Osteoblast (primary cell): ENCODE measurements around the gene ESYT2. TPM values are rescaled to one million over a fixed set of nuclear protein-coding genes. Genes with fewer than 3 reads are reported as not detected.

Experiments
- DNase-seq: peaks from one replicate; pipeline ENCODE4 v3.0.0; 2011; ENCODE audit warnings: low spot score, mixed read lengths; ENCODE audit not compliant: insufficient read length; ENCODE audit errors: missing footprints
- H2AFZ ChIP-seq: 2 replicates; pipeline ENCODE4 v1.6.0; 2011; ENCODE audit warnings: mild to moderate bottlenecking, low read length
- H3K27ac ChIP-seq: 2 replicates; pipeline ENCODE4 v1.5.1; 2011; ENCODE audit warnings: mild to moderate bottlenecking, low read depth, low read length, moderate library complexity
- H3K27me3 ChIP-seq: 2 replicates; pipeline ENCODE4 v1.6.0; 2012; ENCODE audit warnings: mild to moderate bottlenecking, control low read depth, inconsistent platforms, low read length, moderate library complexity; ENCODE audit not compliant: insufficient read depth
- H3K36me3 ChIP-seq: 2 replicates; pipeline ENCODE4 v1.5.1; 2011; ENCODE audit warnings: mild to moderate bottlenecking, low read length, control low read depth, moderate library complexity; ENCODE audit not compliant: insufficient read depth
- H3K4me1 ChIP-seq: 2 replicates; pipeline ENCODE4 v1.5.1; 2011; ENCODE audit warnings: mild to moderate bottlenecking, low read length, control low read depth, moderate library complexity; ENCODE audit not compliant: insufficient read depth
- H3K4me2 ChIP-seq: 2 replicates; pipeline ENCODE4 v1.6.0; 2011; ENCODE audit warnings: mild to moderate bottlenecking, low read length; ENCODE audit not compliant: insufficient read depth
- H3K4me3 ChIP-seq: fragments of 200-600 bp; sonication (generic); 3 replicates; pipeline ENCODE4 v1.5.1; 2012; ENCODE audit warnings: mild to moderate bottlenecking, low read length, inconsistent platforms; ENCODE audit not compliant: insufficient read depth
- H3K79me2 ChIP-seq: 2 replicates; pipeline ENCODE4 v1.6.0; 2012; ENCODE audit warnings: mild to moderate bottlenecking, low read length, control low read depth, inconsistent platforms; ENCODE audit not compliant: insufficient read depth
- H3K9me3 ChIP-seq: 2 replicates; pipeline ENCODE4 v1.5.1; 2011; ENCODE audit warnings: low read depth, low read length, control low read depth
- H4K20me1 ChIP-seq: 2 replicates; pipeline ENCODE4 v1.6.0; 2012; ENCODE audit warnings: mild to moderate bottlenecking, low read length, control low read depth; ENCODE audit not compliant: insufficient read depth
- CTCF ChIP-seq: IDR thresholded peaks from 2 replicates; pipeline ENCODE4 v1.5.1; 2011; ENCODE audit warnings: mild to moderate bottlenecking, low read depth, low read length, moderate library complexity; ENCODE audit errors: extremely low read depth
- total RNA-seq: library from RNA; depleted of rRNA; stranded (reverse); fragments of >200 nt; gene quantifications from 2 replicates; pipeline ENCODE4 v1.2.3, GENCODE V29; 2012

Gene ESYT2
- total RNA-seq, 1 donor = 132 TPM

GRCh38 chr7:158729646-158730382 is 99.5 kb downstream of the ESYT2 start:
- Histone ChIP-seq H2AFZ (no peak overlapping the region), H3K79me2 (no peaks in the 10 kb centered on the region), H3K4me2 (no peak overlapping the region), H3K27ac (no peak overlapping the region), H3K4me3 (no peak overlapping the region), H3K36me3 (peaks cover 31% of the 10 kb centered on the region), H3K27me3 (no peaks in the 10 kb centered on the region), H4K20me1 (no peaks in the 10 kb centered on the region), H3K4me1 (no peaks in the 10 kb centered on the region), H3K9me3 (no peaks in the 10 kb centered on the region)
- no peak for DNase-seq
- TF ChIP-seq CTCF = no peak

GRCh38 chr7:158728911-158729645 is 100.2 kb downstream of the ESYT2 start:
- peaks cover 24% of the 10 kb centered on the region for H3K36me3 ChIP-seq

GRCh38 chr7:158727690-158728089 is 101.6 kb downstream of the ESYT2 start:
- Histone ChIP-seq H4K20me1 (no peaks in the 10 kb centered on the region), H3K36me3 (peaks cover 15% of the 10 kb centered on the region), H3K4me1 (no peaks in the 10 kb centered on the region), H3K79me2 (no peaks in the 10 kb centered on the region), H3K27me3 (no peaks in the 10 kb centered on the region), H3K27ac (no peak overlapping the region), H3K4me2 (no peak overlapping the region), H3K4me3 (no peak overlapping the region), H3K9me3 (no peaks in the 10 kb centered on the region), H2AFZ (no peak overlapping the region)
- TF ChIP-seq CTCF = no peak
- DNase-seq = no peak

More at GRCh38 chr7:158728911-158729645, 100.2 kb downstream of the ESYT2 start:
- no peaks in the 10 kb centered on the region for H3K4me1 ChIP-seq
- no peaks in the 10 kb centered on the region for H3K79me2 ChIP-seq
- no peaks in the 10 kb centered on the region for H4K20me1 ChIP-seq
- no peaks in the 10 kb centered on the region for H3K27me3 ChIP-seq
- DNase-seq = no peak
- H3K27ac ChIP-seq = no peak overlapping the region
- no peak overlapping the region for H3K4me2 ChIP-seq
- no peak for TF ChIP-seq CTCF
- no peak overlapping the region for H2AFZ ChIP-seq
- H3K9me3 ChIP-seq = no peaks in the 10 kb centered on the region
- H3K4me3 ChIP-seq = no peak overlapping the region

- DNase-seq = no peak
- Histone ChIP-seq H3K27me3 (no peaks in the 10 kb centered on the region), H3K36me3 (peaks cover 8% of the 10 kb centered on the region), H2AFZ (no peak overlapping the region), H3K4me1 (no peaks in the 10 kb centered on the region), H3K9me3 (no peaks in the 10 kb centered on the region), H3K79me2 (no peaks in the 10 kb centered on the region), H3K4me3 (no peak overlapping the region), H3K27ac (no peak overlapping the region), H3K4me2 (no peak overlapping the region), H4K20me1 (no peaks in the 10 kb centered on the region)
- no peak for TF ChIP-seq CTCF
These were observed 103.0 kb downstream of the ESYT2 start for GRCh38 chr7:158726277-158726807.
